ENCODE data around the gene PIP5K1B. TPM values are rescaled to one million over a fixed set of nuclear protein-coding genes. Genes with fewer than 3 reads are reported as not detected.

Gene PIP5K1B
- total RNA-seq, 1 experiment from 2014 or later = 2.5 TPM

- Histone ChIP-seq H3K56ac (ENCODE audit: insufficient read length, low read depth, low read length) (no peak overlapping the region), H2BK120ac (ENCODE audit: low read depth, low read length, poor library complexity, severe bottlenecking) (no peak overlapping the region), H4K5ac (ENCODE audit: insufficient read length, low read depth, low read length) (no peak overlapping the region), H3K79me1 (ENCODE audit: insufficient read depth, low read depth, low read length, poor library complexity, severe bottlenecking) (no peaks in the 10 kb centered on the region), H3K4me1 (ENCODE audit: insufficient read depth, low read length) (peaks cover 10% of the 10 kb centered on the region; the same call in 1 of the 2 replicates), H3K4ac (ENCODE audit: low read depth, low read length) (no peak overlapping the region), H3K9me3 (ENCODE audit: control insufficient read depth, low read depth, low read length) (no peaks in the 10 kb centered on the region), H3K9ac (ENCODE audit: extremely low read depth, insufficient read length, low read length) (no peak overlapping the region), H4K91ac (ENCODE audit: insufficient read length, low read depth, low read length) (no peak overlapping the region), H3K4me2 (ENCODE audit: insufficient read depth, insufficient read length, low read length) (no peak overlapping the region), H4K20me1 (ENCODE audit: control insufficient read depth, insufficient read depth, insufficient read length) (no peaks in the 10 kb centered on the region), H2BK15ac (ENCODE audit: low read depth, low read length) (no peak overlapping the region), H3T11ph (ENCODE audit: low read length) (no peak overlapping the region), H2AFZ (ENCODE audit: low read length) (no peak overlapping the region), H3K18ac (ENCODE audit: insufficient read length, low read depth, low read length) (no peak overlapping the region), H3K27me3 (ENCODE audit: insufficient read depth, low read length) (no peaks in the 10 kb centered on the region), H3K23me2 (ENCODE audit: insufficient read length, low read depth, low read length, poor library complexity, severe bottlenecking) (no peaks in the 10 kb centered on the region), H2BK20ac (ENCODE audit: low read depth, low read length, poor library complexity, severe bottlenecking) (no peak overlapping the region), H4K8ac (replicated peaks; ENCODE audit: insufficient read length, low read depth, low read length) (no peak overlapping the region), H3K23ac (ENCODE audit: insufficient read length, low read depth, low read length) (no peak overlapping the region), H3K14ac (ENCODE audit: insufficient read depth, low read length) (no peak overlapping the region), H2AK5ac (ENCODE audit: insufficient read length, low read length) (no peak overlapping the region), H2BK12ac (ENCODE audit: insufficient read length, low read depth, low read length) (no peak overlapping the region), H3K79me2 (ENCODE audit: insufficient read depth, low read length) (no peaks in the 10 kb centered on the region), H3K27ac (ENCODE audit: insufficient read length, low read depth, low read length) (no peak overlapping the region), H2BK5ac (ENCODE audit: insufficient read length, low read length) (no peak overlapping the region)
- no peak for DNase-seq
- no peak overlapping the region for H3K27ac Mint-ChIP-seq
- no peaks in the 10 kb centered on the region for H3K9me3 Mint-ChIP-seq
- H3K4me1 Mint-ChIP-seq = peaks cover 37 to 43% of the 10 kb centered on the region in 2 experiments
- H3K36me3 Mint-ChIP-seq (ENCODE audit: insufficient read depth in 1 of 3, low read depth in 3 of 3) = no peaks in the 10 kb centered on the region; a peak in 2 of 7 replicates
- H3K27me3 Mint-ChIP-seq (ENCODE audit: low read depth) = no peaks in the 10 kb centered on the region
- no peak for TF ChIP-seq CTCF (conservative IDR thresholded peaks at IDR 0.05)
- no peak overlapping the region for H3K4me3 Mint-ChIP-seq
Observed at GRCh38 chr9:68878450-68878849, 173.4 kb downstream of the PIP5K1B start.
